Panc1 (cell line): ENCODE data around the gene GLT1D1.

ENCODE experiments used
- CTCF ChIP-seq: fragments of 450-650 bp; IDR thresholded peaks from 2 replicates; pipeline ENCODE4 v1.5.1; 2017; ENCODE audit warnings: mild to moderate bottlenecking
- POLR2AphosphoS5 ChIP-seq: IDR thresholded peaks from 2 replicates; pipeline ENCODE4 v1.6.1; 2012; ENCODE audit warnings: mild to moderate bottlenecking, low read depth, low read length, moderate library complexity
- REST ChIP-seq, 2 experiments: IDR thresholded peaks; 2 replicates each; pipeline ENCODE4 v1.6.1; 2011 to 2012; ENCODE audit warnings: low read depth in 2 of 2, control low read depth in 1 of 2, low read length in 1 of 2, mild to moderate bottlenecking in 1 of 2, moderate library complexity in 1 of 2; ENCODE audit not compliant: insufficient read depth in 1 of 2
- SIN3A ChIP-seq: IDR thresholded peaks from 2 replicates; pipeline ENCODE4 v1.6.1; 2012; ENCODE audit warnings: low read depth, mild to moderate bottlenecking, low read length, moderate library complexity, borderline replicate concordance; ENCODE audit not compliant: insufficient read depth
- TCF7L2 ChIP-seq: IDR thresholded peaks from 2 replicates; pipeline ENCODE4 v1.6.1; 2011; ENCODE audit warnings: mild to moderate bottlenecking, low read depth, low read length, inconsistent platforms

DNA sequence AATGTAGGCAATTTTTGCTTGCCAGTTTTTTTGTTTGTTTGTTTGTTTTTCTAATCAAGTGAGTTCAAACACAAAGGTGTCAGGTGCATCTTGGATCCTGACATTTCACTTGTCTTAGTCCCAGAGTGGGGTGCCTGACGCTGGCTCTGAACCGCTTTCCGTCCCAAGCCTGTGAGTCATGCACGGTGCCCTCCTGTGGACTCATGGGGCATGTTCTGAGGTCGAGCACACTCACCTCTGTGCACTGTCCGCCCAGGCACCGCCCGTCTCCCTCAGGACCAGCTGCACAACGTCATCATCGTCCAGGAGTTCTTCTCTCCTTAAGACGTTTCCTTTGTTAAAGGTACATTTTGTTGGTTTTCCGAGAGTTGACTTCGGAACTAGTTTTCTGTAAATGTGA, 98.2 kb downstream of the GLT1D1 start:
- TF ChIP-seq CTCF (no peak), SIN3A (no peak), POLR2AphosphoS5 (no peak), TCF7L2 (no peak), REST (IDR thresholded peaks at IDR 0.05; ENCODE audit: insufficient read depth in 1 of 2, low read depth in 2 of 2, low read length in 1 of 2) (no peak)
